ENCODE results near the gene ITM2B. TPM values are rescaled to one million over a fixed set of nuclear protein-coding genes. Genes with fewer than 3 reads are reported as not detected.

ITM2B gene
- total RNA-seq, 1 donor = 176 TPM

DNA sequence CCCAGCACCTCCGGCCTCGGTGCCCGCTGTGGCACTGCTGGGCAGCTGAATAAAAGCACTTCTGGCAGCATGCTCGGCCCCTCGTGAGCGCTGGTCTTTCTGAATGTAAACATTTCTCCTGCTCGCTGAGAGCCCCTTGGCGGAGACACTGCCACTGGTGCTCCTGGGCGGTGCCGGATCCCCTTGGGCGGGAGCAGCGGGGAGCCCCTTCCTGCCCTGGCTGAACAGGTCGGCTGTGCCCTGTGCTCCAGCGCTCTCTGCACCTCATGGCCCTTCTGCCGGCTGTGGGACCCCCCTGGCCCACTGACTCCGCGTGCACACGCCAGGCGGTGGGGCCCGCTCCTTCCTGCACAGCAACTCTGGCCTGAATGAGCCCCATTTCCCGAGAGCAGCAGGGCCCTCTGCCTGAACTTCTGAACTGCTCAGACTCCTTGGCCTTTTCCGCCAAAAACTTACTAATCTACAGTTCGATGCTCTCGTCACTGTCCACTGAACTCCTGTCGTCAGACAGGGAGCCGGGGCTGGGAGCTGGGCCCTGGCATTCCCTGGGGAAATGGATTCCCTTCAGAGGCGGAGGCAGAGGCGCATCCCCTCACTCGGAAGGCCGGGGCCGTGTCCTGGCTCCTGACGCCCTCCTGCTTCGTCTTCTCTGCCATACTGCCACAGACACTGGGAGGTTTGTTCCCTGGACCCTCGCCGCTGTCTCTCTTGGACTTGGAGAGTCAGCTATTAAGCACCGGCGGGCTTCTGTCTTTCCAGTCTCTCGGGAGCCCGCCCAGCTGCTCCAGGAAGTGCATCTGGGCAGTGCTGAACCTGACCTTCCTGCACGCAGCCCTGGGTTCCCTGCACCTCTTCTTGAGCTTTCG, 84.7 kb downstream of the ITM2B start:
- TF ChIP-seq, protein P1, sequence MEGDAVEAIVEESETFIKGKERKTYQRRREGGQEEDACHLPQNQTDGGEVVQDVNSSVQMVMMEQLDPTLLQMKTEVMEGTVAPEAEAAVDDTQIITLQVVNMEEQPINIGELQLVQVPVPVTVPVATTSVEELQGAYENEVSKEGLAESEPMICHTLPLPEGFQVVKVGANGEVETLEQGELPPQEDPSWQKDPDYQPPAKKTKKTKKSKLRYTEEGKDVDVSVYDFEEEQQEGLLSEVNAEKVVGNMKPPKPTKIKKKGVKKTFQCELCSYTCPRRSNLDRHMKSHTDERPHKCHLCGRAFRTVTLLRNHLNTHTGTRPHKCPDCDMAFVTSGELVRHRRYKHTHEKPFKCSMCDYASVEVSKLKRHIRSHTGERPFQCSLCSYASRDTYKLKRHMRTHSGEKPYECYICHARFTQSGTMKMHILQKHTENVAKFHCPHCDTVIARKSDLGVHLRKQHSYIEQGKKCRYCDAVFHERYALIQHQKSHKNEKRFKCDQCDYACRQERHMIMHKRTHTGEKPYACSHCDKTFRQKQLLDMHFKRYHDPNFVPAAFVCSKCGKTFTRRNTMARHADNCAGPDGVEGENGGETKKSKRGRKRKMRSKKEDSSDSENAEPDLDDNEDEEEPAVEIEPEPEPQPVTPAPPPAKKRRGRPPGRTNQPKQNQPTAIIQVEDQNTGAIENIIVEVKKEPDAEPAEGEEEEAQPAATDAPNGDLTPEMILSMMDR (IDR thresholded peaks at IDR 0.05; ENCODE audit: extremely low read depth, low read depth, low read length) = no peak
- no peaks in the 10 kb centered on the region for H3K9me3 ChIP-seq (ENCODE audit: low read depth, low read length)
- H3K4me2 ChIP-seq (ENCODE audit: insufficient read depth, low read length) = no peak overlapping the region
- H4K20me1 ChIP-seq (ENCODE audit: insufficient read depth, low read length) = peaks cover 3% of the 10 kb centered on the region
- peaks cover 12% of the 10 kb centered on the region for H3K36me3 ChIP-seq (ENCODE audit: insufficient read depth, low read length)
- peak; percentile 50 for DNase-seq (ENCODE audit: insufficient read length, low spot score, missing footprints)
- no peaks in the 10 kb centered on the region for H3K4me1 ChIP-seq (ENCODE audit: insufficient read depth, low read length)
- no peak overlapping the region for H2AFZ ChIP-seq (ENCODE audit: low read length)
- no peak overlapping the region for H3K27ac ChIP-seq (ENCODE audit: low read depth, low read length)
- peaks cover 73% of the 10 kb centered on the region for H3K79me2 ChIP-seq (ENCODE audit: insufficient read depth, low read length)
- no peaks in the 10 kb centered on the region for H3K27me3 ChIP-seq (ENCODE audit: insufficient read depth, low read length)
- H3K4me3 ChIP-seq (ENCODE audit: insufficient read depth, low read length) = no peak overlapping the region

DNA sequence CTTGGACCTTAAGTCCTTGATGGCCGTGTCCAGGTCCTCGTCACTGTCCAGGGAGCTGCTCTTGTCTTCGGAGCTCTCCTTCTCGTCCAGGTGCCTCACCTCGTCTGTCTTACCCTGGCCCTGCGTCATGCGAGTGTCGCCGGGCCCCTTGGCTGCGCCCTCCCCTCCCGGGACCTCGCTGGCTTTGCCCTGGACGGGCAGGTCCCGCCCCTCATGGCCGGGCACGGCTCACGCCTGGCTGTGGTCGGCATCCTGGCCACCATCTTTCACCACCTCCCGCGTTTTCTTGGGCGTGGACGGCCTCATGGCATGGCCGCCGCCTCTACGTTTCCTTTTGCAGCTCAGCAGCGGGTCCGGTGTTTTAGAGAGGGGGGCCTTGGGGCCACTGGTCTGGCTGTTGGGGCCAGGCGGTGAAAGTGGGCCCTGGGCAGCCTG, 85.4 kb downstream of the ITM2B start:
- Histone ChIP-seq H3K36me3 (ENCODE audit: insufficient read depth, low read length) (peaks cover 12% of the 10 kb centered on the region), H3K4me2 (ENCODE audit: insufficient read depth, low read length) (no peak overlapping the region)

GRCh38 chr13:48318821-48319511, 86.0 kb downstream of the ITM2B start:
- Histone ChIP-seq H3K27ac (ENCODE audit: low read depth, low read length) (no peak overlapping the region), H3K9me3 (ENCODE audit: low read depth, low read length) (no peaks in the 10 kb centered on the region), H3K27me3 (ENCODE audit: insufficient read depth, low read length) (no peaks in the 10 kb centered on the region), H3K36me3 (ENCODE audit: insufficient read depth, low read length) (peaks cover 12% of the 10 kb centered on the region), H3K4me1 (ENCODE audit: insufficient read depth, low read length) (no peaks in the 10 kb centered on the region), H4K20me1 (ENCODE audit: insufficient read depth, low read length) (peaks cover 3% of the 10 kb centered on the region), H2AFZ (ENCODE audit: low read length) (no peak overlapping the region), H3K4me3 (ENCODE audit: insufficient read depth, low read length) (no peak overlapping the region), H3K4me2 (ENCODE audit: insufficient read depth, low read length) (no peak overlapping the region), H3K79me2 (ENCODE audit: insufficient read depth, low read length) (peaks cover 72% of the 10 kb centered on the region)
- DNase-seq (ENCODE audit: insufficient read length, low spot score, missing footprints) = peak; percentile 66
- TF ChIP-seq, protein P1 (IDR thresholded peaks at IDR 0.05; ENCODE audit: extremely low read depth, low read depth, low read length) = no peak

More for the DNA sequence above, 85.4 kb downstream of the ITM2B start:
- Histone ChIP-seq H4K20me1 (ENCODE audit: insufficient read depth, low read length) (peaks cover 3% of the 10 kb centered on the region), H3K27ac (ENCODE audit: low read depth, low read length) (no peak overlapping the region), H3K9me3 (ENCODE audit: low read depth, low read length) (no peaks in the 10 kb centered on the region), H3K79me2 (ENCODE audit: insufficient read depth, low read length) (peaks cover 72% of the 10 kb centered on the region), H3K27me3 (ENCODE audit: insufficient read depth, low read length) (no peaks in the 10 kb centered on the region), H2AFZ (ENCODE audit: low read length) (no peak overlapping the region), H3K4me1 (ENCODE audit: insufficient read depth, low read length) (no peaks in the 10 kb centered on the region), H3K4me3 (ENCODE audit: insufficient read depth, low read length) (no peak overlapping the region)
- peak; percentile 51 for DNase-seq (ENCODE audit: insufficient read length, low spot score, missing footprints)
- TF ChIP-seq, protein P1 (IDR thresholded peaks at IDR 0.05; ENCODE audit: extremely low read depth, low read depth, low read length) = no peak

Other genes with a start within 250 kb of the ITM2B start
- 36.6 and 45.4 TPM in 2 replicates for gene SUCLA2, start 231.9 kb upstream of the ITM2B start, total RNA-seq
- 8.8 and 9.8 TPM in 2 replicates for gene NUDT15, start 195.5 kb upstream of the ITM2B start, total RNA-seq
- gene MED4, start 138.1 kb upstream of the ITM2B start, total RNA-seq = 21.2 and 26.1 TPM in 2 replicates
- gene RB1, start 70.5 kb downstream of the ITM2B start, total RNA-seq = 29.8 and 33.3 TPM in 2 replicates
- gene LPAR6, start 179.9 kb downstream of the ITM2B start, total RNA-seq = 11.9 and 14.7 TPM in 2 replicates